ENCODE data around the gene VSTM4. TPM values are rescaled to one million over a fixed set of nuclear protein-coding genes. Genes with fewer than 3 reads are reported as not detected.

VSTM4 gene
- total RNA-seq, 1 experiment from 2014 or later, result not detected

- BruUV-seq (replicated peaks), result no TSS peak
- Mint-ChIP-seq H3K4me3 (ENCODE audit: unreplicated experiment) (no peak overlapping the region), H3K27me3 (ENCODE audit: insufficient read depth, unreplicated experiment) (peaks cover 26% of the 10 kb centered on the region), H3K27ac (ENCODE audit: unreplicated experiment) (no peak overlapping the region), H3K36me3 (ENCODE audit: insufficient read depth, unreplicated experiment) (no peaks in the 10 kb centered on the region), H3K4me1 (ENCODE audit: low read depth, unreplicated experiment) (no peaks in the 10 kb centered on the region), H3K9me3 (ENCODE audit: unreplicated experiment) (peaks cover 11% of the 10 kb centered on the region)
- POLR2A ChIA-PET, result no interaction called here
- intact Hi-C loops (cut with micrococcal nuclease; ENCODE audit: unreplicated experiment), result no loop called here
- DNase-seq, result no peak
- Histone ChIP-seq H3K27me3 (replicated peaks; ENCODE audit: control insufficient read depth, insufficient read depth, low read length) (no peaks in the 10 kb centered on the region; the same call in 1 of the 2 replicates), H3K4me1 (no peaks in the 10 kb centered on the region), H3K9me3 (no peaks in the 10 kb centered on the region), H3K36me3 (ENCODE audit: control insufficient read depth, insufficient read depth, low read length) (no peaks in the 10 kb centered on the region), H3K4me3 (ENCODE audit: low read depth, low read length) (no peak overlapping the region)
- CTCF ChIA-PET, result no interaction called here
- no peak for TF ChIP-seq CTCF (IDR thresholded peaks at IDR 0.05; ENCODE audit: insufficient read depth in 1 of 2, low read depth in 1 of 2, low read length in 1 of 2, severe bottlenecking in 1 of 2, unreplicated experiment in 1 of 2)
Observed at GRCh38 chr10:49024484-49024883, 90.8 kb downstream of the VSTM4 start.

GRCh38 chr10:49023752-49024151, 91.6 kb downstream of the VSTM4 start:
- Mint-ChIP-seq H3K4me1 (ENCODE audit: low read depth, unreplicated experiment) (no peaks in the 10 kb centered on the region), H3K27ac (ENCODE audit: unreplicated experiment) (no peak overlapping the region), H3K27me3 (ENCODE audit: insufficient read depth, unreplicated experiment) (peaks cover 30% of the 10 kb centered on the region), H3K9me3 (ENCODE audit: unreplicated experiment) (peaks cover 11% of the 10 kb centered on the region), H3K36me3 (ENCODE audit: insufficient read depth, unreplicated experiment) (no peaks in the 10 kb centered on the region), H3K4me3 (ENCODE audit: unreplicated experiment) (no peak overlapping the region)
- ChIA-PET POLR2A (no interaction called here), CTCF (no interaction called here)
- Histone ChIP-seq H3K36me3 (ENCODE audit: control insufficient read depth, insufficient read depth, low read length) (no peaks in the 10 kb centered on the region), H3K27me3 (replicated peaks; ENCODE audit: control insufficient read depth, insufficient read depth, low read length) (no peaks in the 10 kb centered on the region; the same call in 1 of the 2 replicates), H3K4me1 (no peaks in the 10 kb centered on the region), H3K9me3 (no peaks in the 10 kb centered on the region), H3K4me3 (ENCODE audit: low read depth, low read length) (no peak overlapping the region)
- BruUV-seq (replicated peaks), result no TSS peak
- TF ChIP-seq CTCF (IDR thresholded peaks at IDR 0.05; ENCODE audit: insufficient read depth in 1 of 2, low read depth in 1 of 2, low read length in 1 of 2, severe bottlenecking in 1 of 2, unreplicated experiment in 1 of 2), result no peak
- intact Hi-C loops (cut with micrococcal nuclease; ENCODE audit: unreplicated experiment), result no loop called here
- no peak for DNase-seq

GRCh38 chr10:49023071-49023470, 92.3 kb downstream of the VSTM4 start:
- intact Hi-C loops (cut with micrococcal nuclease; ENCODE audit: unreplicated experiment), result no loop called here
- no peaks in the 10 kb centered on the region; the same call in 1 of the 2 replicates for H3K27me3 ChIP-seq (replicated peaks; ENCODE audit: control insufficient read depth, insufficient read depth, low read length)
- H3K27ac Mint-ChIP-seq (ENCODE audit: unreplicated experiment), result no peak overlapping the region
- H3K9me3 Mint-ChIP-seq (ENCODE audit: unreplicated experiment), result peaks cover 11% of the 10 kb centered on the region
- H3K4me1 ChIP-seq, result no peaks in the 10 kb centered on the region
- H3K27me3 Mint-ChIP-seq (ENCODE audit: insufficient read depth, unreplicated experiment), result peaks cover 30% of the 10 kb centered on the region
- H3K4me1 Mint-ChIP-seq (ENCODE audit: low read depth, unreplicated experiment), result no peaks in the 10 kb centered on the region
- no peaks in the 10 kb centered on the region for H3K36me3 ChIP-seq (ENCODE audit: control insufficient read depth, insufficient read depth, low read length)
- BruUV-seq (replicated peaks), result no TSS peak
- POLR2A ChIA-PET, result no interaction called here
- CTCF ChIA-PET, result no interaction called here
- no peak for TF ChIP-seq CTCF (IDR thresholded peaks at IDR 0.05; ENCODE audit: insufficient read depth in 1 of 2, low read depth in 1 of 2, low read length in 1 of 2, severe bottlenecking in 1 of 2, unreplicated experiment in 1 of 2)
- DNase-seq, result no peak
- H3K36me3 Mint-ChIP-seq (ENCODE audit: insufficient read depth, unreplicated experiment), result no peaks in the 10 kb centered on the region
- H3K9me3 ChIP-seq, result no peaks in the 10 kb centered on the region
- H3K4me3 ChIP-seq (ENCODE audit: low read depth, low read length), result no peak overlapping the region
- H3K4me3 Mint-ChIP-seq (ENCODE audit: unreplicated experiment), result no peak overlapping the region
